ENCODE results near the gene MAOB.

- TF ChIP-seq FOXM1 (IDR thresholded peaks at IDR 0.05; ENCODE audit: borderline replicate concordance) (no peak), BHLHE40 (IDR thresholded peaks at IDR 0.05; ENCODE audit: borderline replicate concordance) (no peak), ZNF384 (IDR thresholded peaks at IDR 0.05) (no peak), NFRKB (IDR thresholded peaks at IDR 0.05) (no peak), LEF1 (IDR thresholded peaks at IDR 0.05; ENCODE audit: borderline replicate concordance) (no peak), SP1 (IDR thresholded peaks at IDR 0.05) (no peak)
These were observed 162.2 kb downstream of the MAOB start for GRCh38 chrX:43720082-43720481.
